Right lung (tissue), 10 donors: ENCODE data around the gene TECRL. TPM values are rescaled to one million over a fixed set of nuclear protein-coding genes. Genes with fewer than 3 reads are reported as not detected.

Experiments used
- DNase-seq, 2 donors: peaks; one replicate each; pipeline ENCODE4 v3.0.0-alpha.2; 2013
- long read RNA-seq, 8 donors: transcript quantifications; one replicate each; lab custom pipeline, GENCODE V29; 2026
- polyA plus RNA-seq, 5 donors: library from polyadenylated mRNA; unstranded; fragments of 120-200 nt; gene quantifications; one replicate each; pipeline versions ENCODE4 v1.2.1 to v1.2.3, GENCODE V29; 2013; ENCODE audit warnings: inconsistent platforms in 1 of 5, low replicate concordance in 1 of 5; ENCODE audit not compliant: insufficient read length in 5 of 5, insufficient read depth in 1 of 5

TECRL gene, protein sequence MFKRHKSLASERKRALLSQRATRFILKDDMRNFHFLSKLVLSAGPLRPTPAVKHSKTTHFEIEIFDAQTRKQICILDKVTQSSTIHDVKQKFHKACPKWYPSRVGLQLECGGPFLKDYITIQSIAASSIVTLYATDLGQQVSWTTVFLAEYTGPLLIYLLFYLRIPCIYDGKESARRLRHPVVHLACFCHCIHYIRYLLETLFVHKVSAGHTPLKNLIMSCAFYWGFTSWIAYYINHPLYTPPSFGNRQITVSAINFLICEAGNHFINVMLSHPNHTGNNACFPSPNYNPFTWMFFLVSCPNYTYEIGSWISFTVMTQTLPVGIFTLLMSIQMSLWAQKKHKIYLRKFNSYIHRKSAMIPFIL
- under 1 TPM in 4 of 5 donors, not detected in 1; 0.05 to 0.69 (median 0.09) TPM for polyA plus RNA-seq
- long read RNA-seq, donor 1, result 0 reads
- long read RNA-seq, donor 2, result 0 reads
- long read RNA-seq, donor 3, result 0 reads
- long read RNA-seq, donor 4, result 0 reads
- long read RNA-seq, donor 5, result 0 reads
- long read RNA-seq, donor 6, result 0 reads
- long read RNA-seq, donor 7, result 0 reads
- long read RNA-seq, donor 8, result 0 reads

DNA sequence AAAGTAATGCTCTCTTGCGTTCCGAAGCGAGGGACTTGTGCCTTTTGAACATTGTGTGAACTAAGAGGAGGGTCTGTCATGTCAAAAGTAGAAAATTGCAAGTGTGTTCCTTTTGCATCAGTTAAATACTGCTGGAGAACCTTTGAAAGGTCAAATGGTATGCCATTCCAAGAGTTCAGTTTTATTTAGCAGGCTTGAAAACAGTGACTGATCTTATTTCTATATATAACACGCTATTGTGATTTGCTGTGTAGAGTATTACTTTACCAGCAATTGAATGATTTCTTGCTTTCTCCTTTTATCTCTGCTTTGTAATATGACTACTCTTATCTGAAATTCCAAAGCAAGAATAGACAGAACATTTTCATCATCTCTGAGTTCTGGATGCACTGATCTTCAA is at the start of gene TECRL:
Gene TECRL, minus strand, starts transcription at position 151 of the 400 bp plus-strand sequence. Its CDS starts 99 bp downstream, at position 52.
- no peak for DNase-seq

DNA sequence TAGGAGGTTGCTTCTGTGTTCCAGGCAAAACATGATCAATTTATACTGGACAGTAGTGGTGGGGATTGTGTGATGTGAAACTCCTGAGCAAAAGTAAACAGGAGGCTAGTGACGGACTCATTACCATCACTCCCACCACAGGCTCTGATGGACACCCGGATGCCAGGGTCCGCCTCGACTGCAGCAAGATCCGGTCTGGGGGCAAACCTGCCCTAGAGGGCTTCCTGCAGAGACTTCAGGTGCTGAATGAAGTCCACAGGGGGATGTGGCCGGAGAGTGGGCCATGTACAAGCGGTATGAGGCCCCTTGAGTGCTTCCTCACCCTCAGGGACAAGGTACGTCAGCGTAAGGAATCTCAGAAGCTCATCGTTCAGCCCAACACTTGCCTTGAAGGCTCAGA is 23.4 kb upstream of the TECRL start:
- DNase-seq, result no peak

DNA sequence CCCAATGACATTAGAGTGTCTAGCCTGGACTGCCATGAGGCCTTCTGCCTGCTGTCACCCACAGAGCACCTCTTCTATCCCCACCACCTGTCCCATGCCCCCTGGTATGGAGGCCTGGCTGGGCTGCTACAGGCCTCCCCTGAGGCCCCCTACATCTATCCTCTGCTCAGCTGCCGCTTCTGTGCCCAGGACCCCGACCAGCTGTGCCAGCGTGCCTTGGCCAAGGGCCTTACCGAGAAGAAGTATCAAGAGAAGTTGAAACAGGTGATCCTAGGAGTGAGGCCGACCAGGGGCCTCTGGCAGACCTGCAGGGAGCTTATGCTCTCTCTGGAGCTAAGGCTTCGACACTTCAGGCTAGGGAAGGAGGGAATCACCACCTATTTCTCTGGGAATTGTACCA is 21.7 kb upstream of the TECRL start:
- no peak for DNase-seq

DNA sequence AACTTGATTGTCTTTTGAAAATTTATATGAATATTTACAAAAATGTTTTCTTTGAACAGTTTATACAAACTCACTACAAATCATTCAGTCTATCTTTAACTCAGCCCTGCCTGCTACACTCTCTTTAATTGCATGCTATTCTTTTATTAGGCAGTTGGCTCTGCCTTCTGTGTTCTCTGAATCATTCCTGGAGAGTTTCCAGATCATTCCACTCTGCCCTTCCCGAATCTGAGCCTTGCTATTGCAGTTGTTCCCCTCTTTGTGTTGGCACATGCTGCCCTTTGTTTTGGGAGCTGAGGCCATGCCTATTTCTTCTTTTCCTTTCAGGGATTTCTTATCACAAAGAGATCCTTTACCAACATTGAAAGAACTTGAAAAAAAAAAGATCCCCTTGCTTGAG is 8.7 kb upstream of the TECRL start:
- no peak for DNase-seq

DNA sequence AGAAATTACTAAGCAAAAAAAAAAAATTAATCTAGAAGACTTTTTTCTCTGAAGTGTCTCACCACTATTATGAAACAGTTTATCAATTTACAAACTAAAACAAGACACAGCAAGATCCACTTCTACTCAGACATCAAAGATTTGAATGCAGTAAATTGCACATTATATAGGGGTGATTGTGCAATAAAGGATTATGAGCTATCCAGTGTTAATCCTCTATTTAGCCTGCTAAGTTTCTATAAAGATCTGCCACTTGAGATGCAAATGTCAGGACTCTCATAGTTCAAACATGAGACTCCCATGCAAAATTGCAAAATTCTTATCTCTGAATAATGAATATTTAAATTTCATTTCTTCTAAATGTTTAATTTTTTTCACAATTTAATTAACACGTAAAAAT is 2.2 kb downstream of the TECRL start:
- no peak for DNase-seq

DNA sequence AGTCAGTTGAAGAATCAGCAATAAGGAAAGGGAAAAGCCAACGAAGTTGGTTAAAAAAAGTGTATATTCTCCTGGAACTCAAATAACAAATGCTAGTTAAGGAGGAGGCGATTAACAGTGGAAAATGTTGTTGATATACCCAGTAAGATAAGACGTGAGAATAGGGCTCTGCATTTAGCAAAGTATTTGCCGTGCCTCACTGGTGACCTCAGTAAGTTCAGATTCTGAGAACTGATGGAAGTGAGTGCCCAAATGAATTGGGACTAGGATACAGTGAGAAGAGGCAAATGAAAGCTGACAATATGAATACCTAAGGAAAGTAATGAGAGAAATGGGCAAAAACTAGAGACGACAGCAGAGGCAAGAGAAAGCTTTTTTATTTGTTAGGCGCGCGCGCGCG is 3.5 kb downstream of the TECRL start:
- DNase-seq, result no peak

DNA sequence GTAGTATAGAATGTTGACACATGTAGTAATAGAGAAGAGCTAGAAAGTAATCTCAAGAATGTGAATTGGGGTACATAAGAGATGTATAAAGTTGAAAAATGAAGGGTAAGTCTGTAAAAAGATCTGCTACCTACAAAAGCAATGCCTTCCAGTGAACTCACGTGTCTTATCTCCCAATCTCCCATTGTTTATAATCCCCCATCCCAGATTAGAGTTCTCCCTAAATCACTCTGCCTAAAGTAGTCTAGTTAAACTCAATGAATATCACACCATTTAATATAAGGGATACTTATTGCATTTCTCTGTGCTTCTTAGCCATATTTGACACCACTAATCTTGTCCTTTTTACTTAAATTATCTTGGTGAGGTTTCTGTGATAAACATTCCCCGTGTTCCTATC is 6.6 kb downstream of the TECRL start:
- no peak for DNase-seq

DNA sequence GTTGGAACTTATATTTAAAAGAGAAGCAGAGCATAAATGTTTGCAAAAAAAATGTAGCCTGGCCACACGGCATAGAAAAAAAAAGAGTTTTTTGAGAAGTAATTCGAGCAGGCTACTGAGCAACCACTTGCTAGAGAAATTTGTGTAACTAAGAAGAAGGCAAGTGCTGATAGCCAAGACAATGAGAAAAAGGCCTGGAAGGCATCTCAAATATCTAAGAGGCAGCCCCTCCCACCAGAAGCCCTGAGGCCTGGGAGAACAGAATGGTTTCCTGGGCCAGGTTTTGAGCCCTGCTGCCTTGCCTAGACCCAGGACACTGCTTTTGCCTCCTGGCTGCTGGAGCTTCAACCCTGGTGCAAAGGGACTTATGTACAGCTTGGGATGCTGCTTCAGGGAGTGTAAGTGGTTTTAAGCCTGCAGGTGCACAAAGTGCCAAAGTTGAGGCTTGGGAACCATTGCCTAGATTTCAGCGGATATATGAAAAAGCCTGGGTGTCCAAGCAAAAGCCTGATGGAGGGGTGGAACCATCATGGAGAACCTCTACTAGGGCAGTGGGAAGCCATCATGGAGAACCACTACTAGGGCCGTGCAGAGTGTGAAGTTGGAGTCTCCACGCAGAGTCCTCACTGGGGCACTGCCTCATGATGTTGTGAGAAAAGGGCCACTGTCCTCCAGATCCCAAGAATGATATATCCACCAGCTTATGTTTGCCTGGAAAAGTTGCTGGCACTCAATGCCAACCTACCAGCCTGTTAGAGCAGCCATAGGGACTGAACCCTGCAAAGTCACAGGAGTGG is 9.7 kb downstream of the TECRL start:
- DNase-seq, result no peak

DNA sequence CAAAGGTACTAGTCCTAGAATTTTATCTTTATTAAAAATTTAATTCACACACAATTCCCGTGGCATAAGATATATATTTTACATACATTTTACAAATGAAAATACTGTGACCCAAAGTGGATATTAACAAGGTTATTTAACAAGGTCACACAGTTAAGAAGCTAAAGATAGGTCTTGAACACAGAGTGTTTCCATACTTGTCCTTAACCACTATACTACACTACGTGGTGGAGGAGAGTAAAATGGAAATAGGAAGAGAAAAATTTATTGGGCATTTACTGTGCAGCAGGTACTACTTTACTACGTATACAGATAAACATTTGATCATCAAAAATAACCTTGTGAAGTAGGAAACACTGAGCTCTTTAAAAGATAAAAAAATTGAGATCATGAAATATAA is 14.8 kb downstream of the TECRL start:
- no peak for DNase-seq

DNA sequence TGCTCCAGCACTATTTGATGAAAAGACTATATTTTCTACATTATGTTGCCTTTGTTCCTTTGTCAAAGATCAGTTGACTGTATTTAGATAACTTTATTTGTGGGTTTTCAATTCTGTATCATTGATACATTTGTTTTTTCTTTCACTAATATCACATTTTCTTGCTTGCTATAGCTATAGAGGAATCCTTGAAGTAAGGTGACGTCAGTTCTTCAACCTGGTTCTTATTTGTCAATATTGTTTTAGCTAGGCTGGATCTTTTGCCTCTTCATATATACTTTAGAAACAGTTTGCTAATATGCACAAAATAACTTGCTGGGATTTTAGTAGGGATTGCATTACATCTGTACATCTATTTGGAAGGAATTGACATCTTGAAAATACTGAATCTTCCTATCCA is 21.0 kb downstream of the TECRL start:
- no peak for DNase-seq

DNA sequence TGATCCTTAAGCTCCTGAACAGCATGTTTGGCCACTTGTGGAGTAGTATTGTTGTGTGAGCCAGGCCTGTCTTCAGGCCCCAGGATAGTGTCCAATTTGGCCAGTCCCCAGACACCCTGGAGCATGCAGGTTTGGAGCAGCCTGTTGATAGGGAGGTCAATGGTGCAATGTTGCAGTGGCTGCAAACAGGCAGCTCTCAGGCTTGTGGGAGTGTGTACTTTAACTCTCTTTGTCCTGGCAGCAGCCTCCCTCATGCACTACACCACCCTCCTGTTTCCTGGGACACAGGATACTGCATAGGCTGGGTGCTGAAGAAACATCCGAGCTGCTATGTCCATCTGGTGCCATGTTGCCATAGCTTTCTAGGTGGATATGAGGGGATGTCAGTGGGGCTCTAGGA is 24.0 kb downstream of the TECRL start:
- no peak for DNase-seq

DNA sequence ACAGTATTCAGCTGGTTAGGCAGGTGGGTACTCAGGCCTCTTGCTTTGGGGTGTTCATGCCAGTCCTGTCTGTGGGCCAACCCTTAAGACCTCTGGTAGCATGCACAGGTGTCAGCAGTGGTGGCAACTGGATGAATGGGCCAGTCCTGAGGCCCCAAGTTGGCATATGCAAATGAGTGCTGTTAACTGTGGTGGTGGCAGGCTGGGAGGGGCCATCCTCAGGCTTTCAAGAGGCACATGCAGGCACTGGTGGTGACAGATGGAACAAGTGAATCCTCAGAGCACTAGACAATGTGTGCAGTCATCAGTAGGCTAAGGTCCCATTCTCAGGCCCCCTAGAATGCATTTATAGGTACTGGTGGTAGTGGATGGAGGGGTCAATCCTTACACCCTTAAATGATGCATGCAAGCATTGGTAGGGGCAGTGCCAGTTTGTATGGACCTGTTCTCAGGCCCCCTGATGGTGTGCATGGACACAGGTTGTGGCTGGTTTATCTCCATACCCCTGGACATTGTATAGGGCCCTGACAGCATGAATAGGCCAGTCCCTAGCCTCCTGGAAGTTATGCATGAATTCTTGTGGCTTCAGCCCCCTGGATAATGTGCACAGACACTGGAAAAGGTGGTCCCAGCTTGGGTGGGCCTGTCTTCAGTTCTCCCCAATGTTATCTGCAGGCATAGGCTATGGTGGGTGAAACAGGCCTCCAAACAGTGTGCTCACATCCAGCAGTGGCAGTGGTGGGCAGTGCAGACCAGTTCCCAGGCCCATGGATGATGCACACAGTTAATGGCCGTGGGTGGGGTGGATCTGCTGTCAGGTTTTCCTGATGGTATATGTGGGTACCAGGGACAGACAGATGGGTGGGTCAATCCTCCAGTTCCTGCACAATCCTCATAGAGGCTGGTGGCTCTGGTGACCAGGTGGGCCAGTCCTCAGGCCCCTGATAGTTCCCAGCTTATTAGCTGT is 24.7 kb downstream of the TECRL start:
- no peak for DNase-seq

DNA sequence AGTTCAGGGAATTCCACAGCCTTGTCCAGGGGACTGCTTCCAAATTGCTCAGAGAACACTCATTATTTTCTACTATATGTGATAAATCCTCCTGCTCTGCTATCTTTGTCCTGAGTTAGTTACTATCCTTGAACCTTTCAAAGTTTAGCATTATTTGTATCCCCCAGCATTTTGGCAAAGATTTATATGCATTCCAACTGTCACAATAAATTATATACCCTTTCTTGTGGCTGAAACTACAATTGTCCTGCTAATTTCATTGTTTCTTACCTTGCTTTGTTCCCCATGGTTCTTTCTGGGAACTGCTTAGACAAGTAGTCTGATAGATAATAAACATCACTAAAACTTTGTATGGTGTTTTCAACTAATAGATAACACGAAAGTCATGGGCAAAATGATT is 40.5 kb downstream of the TECRL start:
- DNase-seq, result no peak

DNA sequence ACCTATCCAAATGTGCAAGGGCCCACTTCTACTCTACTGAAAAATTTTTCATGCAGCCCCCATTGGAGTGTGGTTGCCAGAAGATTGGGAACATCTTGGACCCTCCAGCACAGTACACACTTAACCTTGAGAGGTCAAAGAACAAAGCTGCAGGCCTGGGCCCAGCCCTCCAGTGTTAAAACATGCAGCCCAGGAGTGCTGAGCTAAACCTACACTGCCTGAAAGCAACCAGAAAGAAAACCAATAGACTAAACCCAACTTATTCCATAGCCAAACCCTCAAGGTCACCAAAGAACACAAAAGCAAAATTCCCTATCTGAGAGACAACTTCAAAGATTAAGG is 47.9 kb downstream of the TECRL start:
- no peak for DNase-seq

DNA sequence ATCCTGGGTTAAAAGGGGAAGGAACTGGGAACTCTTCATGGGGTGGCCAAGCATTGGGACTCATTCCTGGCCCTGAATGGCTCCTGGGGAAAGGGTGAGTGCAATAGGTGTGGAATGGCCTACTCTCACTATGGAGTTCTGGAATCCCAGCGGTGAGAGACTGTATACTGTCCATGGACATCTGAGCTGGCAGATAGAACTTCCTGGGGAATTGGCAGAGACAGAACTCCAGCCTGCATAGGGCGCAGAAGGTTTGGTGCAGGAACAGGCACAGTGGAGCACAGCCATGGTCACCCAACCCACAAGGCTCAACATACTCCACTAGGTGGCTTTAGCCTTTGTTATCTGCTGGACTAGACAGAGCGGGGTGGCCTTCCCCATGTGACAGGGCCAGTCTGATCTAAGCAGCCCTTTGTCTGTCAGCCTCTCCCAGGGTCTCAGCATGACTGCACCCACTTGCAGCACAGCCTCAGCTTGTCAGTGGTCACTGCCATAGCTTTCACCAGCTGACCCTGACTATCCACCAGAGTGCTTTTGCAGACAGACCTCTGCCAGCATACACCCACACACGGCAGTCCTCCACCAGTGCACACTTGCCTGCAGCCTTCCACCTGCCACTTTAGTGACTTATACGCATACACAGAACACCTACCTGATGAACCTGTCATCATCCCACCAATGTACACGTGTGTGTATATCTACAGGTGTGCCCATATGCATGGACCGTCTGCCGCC is 48.4 kb downstream of the TECRL start:
- no peak for DNase-seq

DNA sequence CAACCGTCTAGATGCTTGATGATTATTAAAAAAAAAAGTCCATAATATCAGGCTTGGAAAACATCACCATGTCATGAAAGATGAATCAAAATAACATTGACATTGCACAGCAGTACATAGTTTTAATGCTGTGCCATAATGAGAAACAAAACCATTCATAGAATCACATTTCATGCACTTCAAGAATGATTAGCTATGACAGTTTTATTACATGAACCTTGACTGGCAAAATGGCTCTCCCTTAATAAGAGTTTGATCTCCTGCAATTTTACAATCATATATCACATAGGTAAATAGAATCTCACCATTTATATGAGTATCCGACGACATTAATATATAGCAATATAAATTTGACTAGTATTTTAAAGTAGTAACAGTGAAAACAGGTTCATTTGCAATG is 49.8 kb downstream of the TECRL start:
- no peak for DNase-seq

DNA sequence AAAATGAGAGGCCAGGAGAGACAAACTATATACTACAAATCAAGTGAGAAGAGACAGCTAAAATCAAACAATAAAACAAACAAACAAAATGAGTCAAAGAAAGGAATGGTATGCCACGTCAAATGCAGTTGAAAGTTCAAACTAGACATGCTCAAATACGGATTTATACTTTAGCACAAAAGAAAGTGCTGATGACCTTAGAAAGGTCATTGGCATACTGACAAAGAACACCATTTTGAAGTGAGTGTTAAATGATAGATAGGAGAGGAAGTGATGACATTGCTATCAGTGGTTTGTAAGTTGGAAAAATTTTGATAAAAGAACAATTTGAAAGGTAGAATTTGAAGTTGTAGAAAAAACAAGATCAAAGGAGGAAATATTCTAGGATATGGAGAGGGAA is 55.3 kb downstream of the TECRL start:
- no peak for DNase-seq

DNA sequence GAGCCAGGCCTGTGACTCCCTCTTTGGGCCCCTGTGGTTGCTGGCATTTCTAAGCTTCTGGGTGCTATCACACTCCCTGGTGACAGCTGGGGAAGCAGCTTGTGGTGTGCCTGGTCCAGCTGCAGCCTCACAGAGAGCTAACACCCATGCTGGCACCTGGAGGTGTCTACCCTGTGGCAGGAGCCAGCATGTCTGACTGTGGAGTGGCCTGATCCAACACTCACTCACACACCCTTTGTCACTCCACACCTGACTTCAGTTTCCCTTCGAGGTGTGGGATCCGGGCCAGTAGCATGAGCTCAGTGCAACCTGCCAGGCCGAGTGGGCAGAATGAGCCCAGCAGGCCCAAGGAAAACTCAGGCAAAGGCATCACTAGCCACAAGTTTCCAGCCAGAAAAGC is 67.5 kb downstream of the TECRL start:
- no peak for DNase-seq

DNA sequence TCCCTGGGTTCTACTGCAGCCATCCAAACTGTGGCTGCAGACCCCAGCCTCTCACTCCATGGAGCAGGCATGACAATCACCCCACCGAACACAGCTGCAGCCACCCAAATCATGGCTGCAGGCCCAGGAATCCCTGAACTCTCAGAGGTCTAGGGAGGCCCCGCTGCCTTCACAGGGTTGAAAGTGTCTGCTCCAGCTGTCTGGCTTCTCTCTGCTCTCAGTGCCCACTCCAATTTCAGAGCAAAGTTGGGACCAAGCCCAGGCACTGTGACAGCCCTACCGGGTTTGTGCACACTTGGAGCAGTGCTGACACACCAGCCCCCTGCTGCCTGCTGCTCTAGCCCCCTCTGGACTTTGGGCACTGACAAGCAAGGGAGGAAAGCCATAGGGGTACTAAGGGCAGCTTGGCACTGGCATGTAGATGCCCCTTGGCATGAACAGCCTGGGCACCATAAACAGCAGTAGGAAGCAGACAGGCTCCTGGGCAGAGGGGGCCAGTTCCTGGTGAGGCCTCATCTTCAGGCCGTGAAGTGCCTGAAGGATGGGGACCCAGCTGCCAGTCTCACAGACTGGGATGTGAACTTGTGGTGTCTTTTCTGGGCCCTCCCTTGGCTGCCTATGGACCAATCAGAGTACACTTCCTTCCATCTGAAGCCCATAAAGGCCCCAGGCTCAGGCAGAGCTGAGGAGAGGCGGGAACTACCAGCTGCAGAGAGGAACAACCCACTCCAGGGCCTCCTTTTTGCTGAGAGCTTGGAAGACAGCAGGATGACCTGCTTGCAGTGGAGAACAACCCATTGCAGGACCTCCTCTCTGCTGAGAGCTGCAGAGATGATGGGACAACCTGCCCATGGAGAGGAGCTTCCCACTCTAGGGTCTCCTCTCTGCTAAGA is 68.8 kb downstream of the TECRL start:
- DNase-seq, result no peak

DNA sequence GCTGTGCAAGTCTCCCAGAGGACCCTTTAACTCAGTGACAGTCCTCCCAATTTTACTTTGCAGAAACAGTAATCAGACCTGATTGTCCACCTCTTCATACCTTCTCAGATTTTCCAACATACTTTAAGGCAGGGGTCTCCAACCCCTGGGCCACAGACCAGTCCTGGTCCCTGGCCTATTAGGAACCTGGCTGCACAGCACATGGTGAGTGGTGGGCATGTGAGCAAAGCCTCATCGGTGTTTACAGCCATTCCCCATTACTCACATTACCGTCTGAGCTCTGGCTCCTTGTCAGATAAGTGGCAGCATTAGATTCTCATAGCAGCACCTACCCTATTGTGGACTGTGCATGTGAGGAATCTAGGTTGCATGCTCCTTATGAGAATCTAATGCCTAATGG is 74.3 kb downstream of the TECRL start:
- DNase-seq, result no peak
